HG02678 (cell line): ENCODE results near the gene WDHD1.
"Not testable (repeated sequence)": the region's sequence is repeated elsewhere in the genome, so short reads cannot be mapped to it uniquely, and the experiment has no call there.

Experiments
- ATAC-seq: cut with Tn5 transposase; IDR thresholded peaks from one replicate; pipeline ENCODE4 v1.9.1; 2021; ENCODE audit warnings: mild to moderate bottlenecking, moderate library complexity; ENCODE audit not compliant: unreplicated experiment

Gene WDHD1

DNA sequence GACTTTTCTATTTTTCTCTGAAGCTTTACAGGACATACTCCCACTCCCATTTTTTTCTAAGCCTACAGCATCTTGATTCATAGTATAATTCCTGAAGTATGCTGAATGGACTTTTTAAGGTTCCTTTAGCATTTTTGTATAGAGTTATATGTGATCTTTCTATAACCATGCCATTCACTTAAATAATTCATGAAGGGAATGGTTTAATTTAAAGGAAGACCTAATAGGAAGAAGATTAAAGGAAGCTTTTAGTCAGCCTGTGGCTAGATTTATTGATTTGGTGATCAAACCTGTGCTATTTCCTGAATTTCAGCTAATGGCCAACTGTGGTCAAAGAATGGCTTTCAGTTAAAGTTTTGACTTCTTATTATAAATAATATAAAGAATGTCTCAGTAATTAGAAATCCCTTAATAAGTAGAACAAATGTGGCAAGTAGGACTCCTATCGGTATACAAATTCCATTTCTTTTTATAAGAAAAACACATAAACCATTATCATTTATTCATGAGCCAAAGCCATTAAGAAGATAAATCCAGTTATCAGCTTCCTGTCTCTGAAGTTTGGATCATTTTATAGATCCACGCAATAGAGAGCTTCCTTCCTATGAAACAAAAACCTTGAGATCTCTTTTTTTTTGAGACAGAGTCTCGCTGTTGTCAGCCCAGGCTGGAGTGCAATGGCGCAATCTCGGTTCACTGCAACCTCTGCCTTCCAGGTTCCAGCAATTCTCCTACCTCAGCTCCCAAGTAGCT is 20.6 kb upstream of the WDHD1 start:
- ATAC-seq: no peak

DNA sequence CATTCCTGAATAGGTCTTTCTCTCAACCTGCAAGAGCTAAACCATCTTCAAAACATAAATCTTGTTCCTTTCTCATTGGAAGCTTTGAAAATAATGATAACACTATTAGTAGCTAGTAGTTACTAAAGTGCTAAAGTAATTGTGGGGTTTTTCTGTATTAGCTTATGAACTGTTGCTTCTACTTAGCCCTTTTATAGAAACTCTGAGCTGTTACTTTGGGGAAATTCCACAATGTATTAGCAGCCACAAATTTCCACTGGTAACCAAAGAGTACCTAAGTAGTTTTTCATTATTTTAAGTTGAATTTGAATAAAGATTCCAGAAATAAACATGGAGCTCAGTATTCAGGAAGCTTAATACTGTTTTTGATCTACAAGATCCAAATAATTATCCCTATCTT is 18.2 kb upstream of the WDHD1 start:
- ATAC-seq: no peak

DNA sequence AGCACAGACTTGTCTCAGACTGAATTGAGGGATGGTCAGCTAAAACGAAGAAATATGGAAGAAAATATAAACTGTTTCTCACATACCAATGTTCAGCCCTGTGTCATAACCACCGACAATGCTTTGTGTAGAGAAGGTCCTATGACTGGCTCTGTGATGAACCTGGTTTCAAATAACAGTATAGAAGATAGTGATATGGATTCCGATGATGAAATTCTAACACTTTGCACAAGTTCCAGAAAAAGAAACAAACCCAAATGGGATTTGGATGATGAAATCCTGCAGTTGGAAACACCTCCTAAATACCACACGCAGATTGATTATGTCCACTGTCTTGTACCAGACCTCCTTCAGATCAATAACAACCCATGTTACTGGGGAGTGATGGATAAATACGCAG is 16.6 kb upstream of the WDHD1 start:
- no peak for ATAC-seq

DNA sequence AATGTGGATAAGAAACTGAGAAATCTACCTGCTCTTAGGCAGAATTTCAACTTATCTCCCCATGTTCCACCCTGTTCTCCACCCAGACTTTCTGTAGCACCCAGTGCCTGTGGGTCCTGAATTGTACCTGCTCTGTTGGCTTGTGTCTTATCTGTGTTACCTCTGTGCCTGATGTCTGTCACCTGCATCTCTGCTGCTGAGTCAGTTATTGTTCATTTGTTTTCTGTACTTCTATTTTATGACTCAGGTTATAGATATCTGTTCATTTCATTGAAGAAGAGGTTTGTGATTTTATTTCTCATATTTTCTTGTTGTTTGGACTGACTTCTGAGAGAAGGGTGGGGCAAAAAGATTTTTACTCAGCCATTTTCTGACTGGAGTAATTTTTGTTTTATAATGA is 11.8 kb upstream of the WDHD1 start:
- no peak for ATAC-seq

DNA sequence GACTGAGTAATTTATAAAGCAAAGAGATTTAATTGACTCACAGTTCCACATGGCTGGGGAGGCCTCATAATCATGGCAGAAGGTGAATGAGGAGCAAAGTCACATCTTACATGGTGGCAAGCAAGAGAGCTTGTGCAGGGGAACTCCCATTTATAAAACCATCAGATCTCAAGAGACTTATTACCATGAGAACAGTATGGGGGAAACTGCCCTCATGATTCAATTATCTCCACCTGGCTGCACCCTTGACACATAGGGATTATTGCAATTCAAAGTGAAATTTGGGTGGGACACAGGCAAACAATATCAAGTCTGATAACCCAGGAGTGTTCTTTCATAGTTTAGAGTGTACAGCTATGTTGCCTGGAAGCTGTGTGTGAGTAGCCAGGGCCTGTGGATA is 11.1 kb upstream of the WDHD1 start:
- ATAC-seq: not testable (repeated sequence)

DNA sequence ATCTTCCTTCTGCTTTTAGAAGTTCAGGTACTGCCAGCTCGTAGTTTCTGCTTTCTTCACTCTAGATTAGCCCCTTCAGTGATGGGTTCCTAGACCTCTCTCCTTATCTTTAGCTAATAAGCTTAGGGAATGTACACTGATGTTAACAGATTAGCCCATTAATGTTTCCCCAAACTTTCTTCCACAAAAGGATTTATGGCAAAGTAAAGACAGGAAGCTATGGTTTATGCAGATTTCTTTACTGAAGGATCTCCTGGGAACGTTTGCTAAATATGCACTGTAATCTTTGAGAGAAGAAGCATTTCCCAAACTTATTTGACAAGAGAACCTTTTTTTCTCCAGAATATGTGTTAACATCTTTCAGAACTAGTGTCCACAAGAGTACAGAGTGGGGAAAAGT is 4.3 kb upstream of the WDHD1 start:
- no peak for ATAC-seq

DNA sequence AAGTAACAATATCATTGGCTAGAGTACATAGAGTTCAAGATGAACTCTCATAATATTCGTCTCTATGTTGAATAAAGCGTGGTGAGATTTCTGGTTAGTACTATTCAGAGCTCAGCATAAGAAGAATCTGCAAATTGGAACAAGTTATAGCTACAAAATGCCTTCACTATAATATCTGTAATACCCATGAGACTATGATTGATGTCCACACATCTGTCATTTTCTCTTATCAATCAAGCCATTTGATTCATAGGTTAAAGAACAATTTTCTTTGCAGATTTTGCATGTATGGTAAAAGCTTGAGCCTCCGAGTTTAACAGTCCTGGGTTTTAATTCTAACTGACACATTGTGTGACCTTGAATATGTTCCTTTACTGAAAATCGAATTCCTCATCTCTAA is 1.6 kb upstream of the WDHD1 start:
- ATAC-seq: no peak

DNA sequence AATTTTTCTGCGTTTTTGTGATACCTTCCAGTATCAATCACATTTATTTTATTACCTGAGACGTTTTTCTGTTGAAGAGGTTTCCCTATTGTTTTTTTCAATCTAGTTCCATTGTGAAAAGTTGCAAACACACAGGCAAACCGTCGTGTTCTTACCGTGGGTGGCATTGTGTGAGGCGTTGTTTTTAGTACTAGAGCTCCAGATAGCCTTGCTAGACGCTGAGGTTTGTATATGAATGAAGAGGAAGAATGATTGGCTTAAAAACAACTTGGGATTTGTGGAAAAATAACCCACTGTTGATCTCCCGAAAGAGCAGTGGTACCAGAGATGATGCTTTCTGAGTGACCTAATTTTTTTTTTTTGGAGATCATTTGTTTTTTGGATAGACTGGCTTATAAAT is 1.2 kb upstream of the WDHD1 start:
- no peak for ATAC-seq

DNA sequence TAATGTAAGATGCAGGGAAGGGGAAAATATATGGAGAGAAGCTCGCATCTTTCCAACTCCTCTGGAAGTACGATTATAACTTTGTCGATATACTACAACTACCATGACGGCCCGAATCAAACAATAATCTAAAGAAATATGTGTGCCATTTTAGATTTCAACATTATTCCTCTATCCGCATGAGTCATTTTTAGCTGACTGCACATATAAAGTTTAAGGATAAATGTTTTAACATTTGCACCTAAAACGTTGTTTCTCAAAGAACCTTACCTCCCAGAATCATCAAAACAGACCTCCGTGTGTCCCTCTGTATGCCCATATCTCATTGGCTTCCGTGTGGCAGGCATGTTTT is 482 bp downstream of the WDHD1 start:
- ATAC-seq: no peak

DNA sequence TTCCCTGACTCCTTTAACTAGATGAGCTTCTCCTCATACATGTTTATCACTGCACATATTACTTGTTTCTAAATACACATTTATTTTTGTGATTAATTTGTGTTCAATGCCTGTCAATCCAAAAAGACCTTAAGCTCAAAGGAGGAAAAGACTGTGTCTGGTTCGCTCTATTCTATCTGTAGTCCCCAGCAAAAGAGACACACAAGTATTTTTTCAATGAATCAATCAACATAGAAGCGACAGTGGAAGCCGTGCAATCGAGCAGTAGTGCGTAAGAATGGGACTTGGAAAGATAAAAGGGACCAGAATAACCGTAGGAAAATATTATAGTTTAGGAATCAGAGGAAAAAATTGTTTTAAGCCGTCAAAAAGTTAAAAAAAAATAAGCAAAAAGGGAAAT is 951 bp downstream of the WDHD1 start:
- no peak for ATAC-seq

DNA sequence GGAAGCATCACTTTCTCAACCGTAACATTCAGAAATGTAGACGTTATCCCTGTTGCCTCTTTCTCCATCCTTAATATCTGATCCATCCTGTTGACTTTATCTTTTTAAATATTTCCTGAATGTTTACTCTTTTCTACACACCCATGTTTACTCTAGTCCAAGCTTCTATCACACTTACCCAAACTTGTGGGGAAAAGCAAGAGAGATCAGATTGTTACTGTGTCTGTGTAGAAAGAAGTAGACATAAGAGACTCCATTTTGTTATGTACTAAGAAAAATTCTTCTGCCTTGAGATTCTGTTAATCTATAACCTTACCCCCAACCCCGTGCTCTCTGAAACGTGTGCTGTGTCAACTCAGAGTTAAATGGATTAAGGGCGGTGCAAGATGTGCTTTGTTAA is 2.5 kb downstream of the WDHD1 start:
- ATAC-seq: not testable (repeated sequence)

DNA sequence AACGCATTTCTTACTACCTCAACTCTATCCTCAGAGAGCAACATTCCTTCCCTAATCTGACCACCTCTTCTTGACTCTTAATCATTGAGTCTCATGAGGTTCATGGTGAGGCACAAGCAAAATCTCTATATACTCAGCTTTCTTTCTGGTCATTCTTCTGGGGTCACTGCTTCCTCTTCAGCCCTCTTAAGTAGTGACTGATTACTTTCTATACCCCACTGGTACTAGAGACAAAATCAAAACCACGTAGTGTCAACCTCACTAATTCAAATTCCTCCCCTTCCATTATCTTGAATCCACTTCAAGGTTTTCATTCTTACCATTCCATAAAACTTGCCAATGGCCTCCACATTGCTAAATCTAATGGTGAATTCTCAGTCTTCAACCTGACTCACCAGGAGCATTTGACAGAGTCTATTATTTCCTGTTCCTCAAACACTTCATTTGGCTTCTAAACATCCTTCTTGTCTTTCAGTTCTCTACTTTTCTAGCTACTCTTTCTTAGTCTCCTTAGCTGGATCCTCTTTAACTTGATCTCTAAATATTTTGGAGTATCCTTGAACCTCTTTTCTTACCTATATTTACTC is 6.8 kb downstream of the WDHD1 start:
- ATAC-seq: no peak

DNA sequence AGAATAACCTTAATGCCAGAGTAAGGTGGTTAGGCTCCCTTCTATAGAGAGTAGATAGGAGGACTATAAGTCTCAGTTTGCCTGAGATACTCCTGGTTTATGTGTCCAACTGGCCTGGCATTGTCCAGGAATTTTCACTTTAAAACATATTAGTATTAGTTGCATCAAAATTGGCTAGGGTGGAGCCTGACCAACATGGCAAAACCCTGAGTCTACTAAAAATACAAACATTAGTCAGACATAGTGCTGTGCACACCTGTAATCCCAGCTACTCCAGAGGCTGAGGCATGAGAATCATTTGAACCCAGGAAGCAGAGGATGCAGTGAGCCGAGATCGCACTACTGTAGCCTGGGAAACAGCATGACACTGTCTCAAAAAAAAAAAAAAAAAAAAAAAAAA is 11.9 kb downstream of the WDHD1 start:
- no peak for ATAC-seq

DNA sequence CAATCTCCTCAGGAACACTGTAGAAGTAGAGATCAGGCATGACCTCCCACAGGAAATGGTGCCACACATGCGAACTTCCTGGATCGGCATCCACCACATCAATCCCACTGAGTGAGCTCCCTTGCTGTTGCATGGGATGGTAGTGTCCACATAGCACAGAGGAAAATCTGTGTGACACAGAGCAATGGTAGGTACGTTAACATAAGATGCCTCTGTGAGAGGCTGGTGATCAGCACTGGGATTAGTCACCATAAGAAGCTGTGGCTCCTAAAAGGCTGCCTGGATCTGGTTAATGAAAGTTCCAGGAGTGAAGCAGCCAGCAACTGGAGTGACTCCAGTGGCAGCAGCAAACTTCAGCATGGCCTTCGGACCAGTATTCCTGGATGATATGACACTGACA is 21.8 kb downstream of the WDHD1 start:
- ATAC-seq: no peak

DNA sequence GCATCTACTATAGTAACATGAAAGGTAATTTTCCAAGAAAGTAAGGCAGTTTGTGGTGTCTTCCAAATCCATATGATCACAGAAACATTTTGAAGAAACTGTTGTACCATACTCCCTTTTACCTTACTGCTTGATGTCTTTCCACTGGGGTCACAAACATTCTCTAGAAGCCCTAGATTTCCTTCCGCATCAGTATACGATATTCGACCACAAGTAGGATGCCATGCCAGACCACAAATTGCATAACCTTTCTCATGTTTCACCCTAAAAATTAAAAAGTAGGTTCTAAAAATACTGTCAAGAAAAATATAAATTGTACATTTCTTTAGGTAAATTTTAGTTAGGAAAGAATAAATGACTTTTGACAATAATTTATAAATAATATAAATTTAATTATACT is 26.5 kb downstream of the WDHD1 start:
- no peak for ATAC-seq

DNA sequence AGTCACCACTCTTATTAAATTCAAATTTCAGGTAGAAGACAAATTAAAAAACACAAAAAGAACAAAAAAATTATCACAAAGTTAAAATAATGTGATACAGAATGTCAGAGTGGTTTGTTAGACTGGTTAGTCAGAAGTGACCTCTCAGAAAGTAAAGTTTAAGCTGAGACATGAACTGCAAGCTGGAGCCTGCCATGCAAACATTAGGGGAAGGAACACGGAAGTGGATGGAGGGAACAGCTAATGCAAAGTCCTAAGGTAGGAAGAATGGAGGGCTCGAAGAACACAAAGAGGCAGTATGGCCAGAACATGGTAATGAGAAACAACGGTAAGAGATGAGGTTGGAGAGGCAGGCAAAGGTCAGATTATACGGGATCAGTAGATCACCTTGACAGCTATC is 41.7 kb downstream of the WDHD1 start:
- ATAC-seq: no peak

DNA sequence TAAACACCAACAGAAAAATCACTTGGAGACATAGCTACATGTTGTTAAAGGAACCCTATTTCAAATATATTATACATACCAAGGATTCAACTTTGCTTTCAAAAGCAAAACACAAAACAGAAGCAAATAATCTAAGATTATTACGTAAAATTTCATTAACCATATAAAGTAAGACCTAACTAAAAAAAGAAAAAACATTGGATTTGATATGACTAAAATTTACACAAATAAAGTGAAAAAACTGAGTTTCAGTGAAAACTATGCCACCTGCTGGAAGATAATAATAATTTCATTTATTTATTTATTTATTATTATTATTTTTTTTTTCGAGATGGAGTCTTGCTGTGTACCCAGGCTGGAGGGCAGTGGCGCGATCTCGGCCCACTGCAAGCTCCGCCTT is 45.2 kb downstream of the WDHD1 start:
- ATAC-seq: no peak

DNA sequence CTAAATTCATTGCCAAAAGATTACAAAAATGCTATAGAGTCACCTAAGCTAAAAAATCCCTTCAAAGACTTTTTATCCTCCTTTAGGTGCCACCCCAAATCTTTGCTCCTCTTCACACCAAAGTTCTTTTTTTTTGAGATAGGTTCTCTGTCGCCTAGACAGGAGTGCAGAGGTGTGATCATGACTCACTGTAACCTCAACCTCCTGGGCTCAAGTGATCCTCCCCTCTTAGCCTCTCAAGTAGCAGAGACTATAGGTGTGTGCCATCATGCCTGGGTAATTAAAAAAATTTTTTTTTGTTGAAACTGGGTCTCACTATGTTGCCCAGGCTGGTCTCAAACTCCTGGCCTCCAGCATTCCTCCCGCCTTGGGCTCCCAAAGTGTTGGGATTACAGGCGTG is 47.9 kb downstream of the WDHD1 start:
- ATAC-seq: no peak

DNA sequence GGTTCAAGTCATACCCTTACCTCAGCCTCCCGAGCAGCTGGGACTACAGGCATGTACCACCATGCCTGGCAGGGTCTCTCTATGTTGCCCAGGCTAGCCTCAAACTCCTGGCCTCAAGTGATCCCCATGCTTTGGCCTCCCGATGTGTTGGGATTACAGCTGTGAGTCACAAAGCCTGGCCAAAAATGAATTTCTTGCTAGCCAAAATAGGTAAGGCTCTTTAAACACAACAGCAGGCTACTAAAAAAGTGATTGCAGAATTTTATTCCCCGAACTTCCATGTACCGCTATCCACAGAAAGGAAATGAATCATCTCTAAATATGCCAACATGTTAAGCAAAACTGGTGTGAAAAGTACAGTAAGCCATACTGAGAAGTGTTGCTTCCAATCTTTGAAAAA is 50.6 kb downstream of the WDHD1 start:
- no peak for ATAC-seq

DNA sequence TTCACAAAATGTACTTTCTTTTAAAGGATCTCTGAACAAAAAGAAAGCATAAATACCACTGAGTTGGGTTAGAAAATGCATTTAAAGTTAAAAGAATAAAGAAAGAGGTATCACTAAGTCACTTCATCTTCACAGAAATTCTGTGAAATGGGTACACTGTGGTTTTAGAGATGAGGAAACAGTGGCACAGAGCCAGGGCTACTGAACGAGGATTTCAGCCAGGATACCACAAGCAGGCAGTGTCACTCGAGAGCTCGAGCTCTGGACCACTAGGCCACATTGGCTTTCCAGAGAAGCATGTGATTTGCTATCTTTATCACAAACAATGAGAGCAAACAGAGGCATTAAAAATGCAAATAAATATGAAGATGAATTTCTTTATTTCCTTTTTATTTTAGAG is 51.0 kb downstream of the WDHD1 start:
- ATAC-seq: no peak

DNA sequence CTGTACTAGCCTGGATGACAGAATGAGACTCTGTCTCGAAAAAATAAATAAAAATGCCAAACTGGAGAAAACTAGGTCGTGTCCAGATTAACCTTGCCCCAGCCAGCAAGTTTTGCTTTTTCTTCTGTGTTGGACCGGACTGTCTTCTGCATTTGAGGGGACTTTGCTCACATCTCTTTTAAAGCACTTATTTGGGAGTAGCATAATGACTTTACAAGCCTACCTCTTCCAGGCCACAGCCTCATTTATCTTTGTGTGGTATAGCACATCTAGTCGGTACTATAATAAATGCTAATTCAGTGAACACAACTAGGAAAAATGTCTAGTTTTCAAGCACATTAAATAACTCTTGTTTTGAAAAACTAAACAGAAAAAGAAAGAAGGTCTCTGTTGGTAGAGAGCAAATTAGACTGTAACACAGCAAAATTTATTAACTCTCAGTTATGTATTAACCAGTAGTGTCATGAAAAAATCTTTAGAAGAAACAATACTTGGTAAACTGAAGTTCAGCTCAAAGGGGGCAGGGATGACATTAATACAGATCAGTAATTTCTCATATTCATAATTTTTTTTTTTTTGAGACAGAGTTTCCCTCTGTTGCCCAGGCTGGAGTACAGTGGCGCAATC is 52.0 kb downstream of the WDHD1 start:
- no peak for ATAC-seq

DNA sequence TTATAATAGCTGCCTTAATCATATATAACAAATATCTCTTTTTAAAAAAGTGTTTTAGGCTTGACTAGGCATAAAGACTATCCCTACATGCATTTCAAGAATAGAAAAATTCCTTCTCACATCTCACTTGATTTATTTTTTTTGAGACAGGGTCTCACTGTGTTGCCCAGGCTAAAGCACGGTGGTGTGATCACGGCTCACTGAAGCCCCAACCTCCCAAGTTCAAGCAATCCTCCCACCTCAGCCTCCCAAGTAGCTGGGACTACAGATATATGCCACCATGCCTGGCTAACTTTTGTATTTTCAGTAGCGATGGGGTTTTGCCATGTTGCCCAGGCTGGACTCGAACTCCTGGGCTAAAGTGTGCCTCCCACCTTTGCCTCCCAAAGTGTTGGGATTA is 59.4 kb downstream of the WDHD1 start:
- no peak for ATAC-seq

DNA sequence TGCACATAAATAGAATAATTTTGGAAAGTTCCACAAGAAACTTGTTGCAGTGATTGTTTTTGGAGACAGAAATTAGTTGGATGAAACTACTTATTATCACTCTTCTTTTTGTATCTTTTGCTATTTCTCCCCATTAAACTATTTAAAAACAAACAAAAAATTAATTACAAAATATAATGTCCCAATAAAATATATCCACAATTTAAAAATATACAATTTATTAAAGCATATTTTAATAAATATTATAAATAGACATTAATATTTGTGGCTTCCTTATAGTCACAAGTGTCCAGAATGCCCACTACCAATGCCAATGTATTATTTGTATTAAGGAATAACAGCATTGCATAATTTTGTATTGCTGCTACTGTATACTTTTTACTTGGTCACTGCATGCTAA is 71.8 kb downstream of the WDHD1 start:
- no peak for ATAC-seq
